Adrenal gland (tissue), 5 donors: ENCODE measurements around the gene PEX6.

ENCODE experiments used
- POLR2A ChIP-seq, 2 donors: fragments of 450-650 bp; IDR thresholded peaks; one replicate each; pipeline ENCODE4 v1.6.1; 2017; ENCODE audit warnings: antibody characterized with exemption in 2 of 2, mild to moderate bottlenecking in 2 of 2, moderate library complexity in 1 of 2
- TF ChIP-seq, protein P1 (sequence below), 6 experiments: fragments of 450-650 bp in 4 of 6; fragments of 200-600 bp in 2 of 6; sonication (generic) in 1 of 6; IDR thresholded peaks; 1 replicate in 5 of 6; 2 replicates in 1 of 6; pipeline versions ENCODE4 v1.5.1 to v1.8.0; 2016 to 2021; ENCODE audit warnings: antibody characterized with exemption in 6 of 6, mild to moderate bottlenecking in 2 of 6, moderate library complexity in 1 of 6
- donor health status: DM: no; HTN: no; CAD: no.

DNA sequence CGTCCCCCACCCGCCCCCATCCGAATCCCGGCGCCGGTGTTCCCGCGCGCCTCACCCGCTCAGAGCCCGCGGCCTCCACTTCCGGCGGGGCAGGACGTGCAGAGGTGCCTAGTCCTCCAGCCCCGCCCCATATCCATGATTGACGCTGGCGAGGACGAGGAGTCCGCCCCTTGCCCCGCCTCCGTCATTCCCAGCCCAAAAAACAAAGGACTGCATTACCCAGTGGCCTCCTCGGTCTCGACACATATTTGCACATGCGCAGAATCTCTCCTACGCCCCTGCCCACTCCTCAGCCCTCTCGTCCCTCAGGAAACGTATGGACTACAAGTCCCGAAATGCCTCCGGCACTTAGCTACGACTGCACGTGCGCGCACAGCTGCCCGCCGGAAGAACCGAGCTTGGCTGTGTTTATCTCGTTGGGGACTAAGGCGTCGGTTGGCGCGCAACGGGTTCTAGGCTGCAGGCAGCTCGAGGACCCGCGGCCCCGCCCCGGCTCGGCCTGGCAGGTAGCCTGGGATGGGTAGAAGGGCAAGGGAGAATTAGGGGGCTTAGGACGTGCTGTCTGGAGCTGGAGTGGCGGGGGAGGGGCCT lies 35.0 kb upstream of the PEX6 start, which contains the start of the genes KLHDC3 and MEA1:
- TF ChIP-seq, protein P1, sequence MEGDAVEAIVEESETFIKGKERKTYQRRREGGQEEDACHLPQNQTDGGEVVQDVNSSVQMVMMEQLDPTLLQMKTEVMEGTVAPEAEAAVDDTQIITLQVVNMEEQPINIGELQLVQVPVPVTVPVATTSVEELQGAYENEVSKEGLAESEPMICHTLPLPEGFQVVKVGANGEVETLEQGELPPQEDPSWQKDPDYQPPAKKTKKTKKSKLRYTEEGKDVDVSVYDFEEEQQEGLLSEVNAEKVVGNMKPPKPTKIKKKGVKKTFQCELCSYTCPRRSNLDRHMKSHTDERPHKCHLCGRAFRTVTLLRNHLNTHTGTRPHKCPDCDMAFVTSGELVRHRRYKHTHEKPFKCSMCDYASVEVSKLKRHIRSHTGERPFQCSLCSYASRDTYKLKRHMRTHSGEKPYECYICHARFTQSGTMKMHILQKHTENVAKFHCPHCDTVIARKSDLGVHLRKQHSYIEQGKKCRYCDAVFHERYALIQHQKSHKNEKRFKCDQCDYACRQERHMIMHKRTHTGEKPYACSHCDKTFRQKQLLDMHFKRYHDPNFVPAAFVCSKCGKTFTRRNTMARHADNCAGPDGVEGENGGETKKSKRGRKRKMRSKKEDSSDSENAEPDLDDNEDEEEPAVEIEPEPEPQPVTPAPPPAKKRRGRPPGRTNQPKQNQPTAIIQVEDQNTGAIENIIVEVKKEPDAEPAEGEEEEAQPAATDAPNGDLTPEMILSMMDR (IDR thresholded peaks at IDR 0.05): no peak
- peak; percentile 19 to 52 for TF ChIP-seq POLR2A (IDR thresholded peaks at IDR 0.05)
